Smooth muscle cell (in vitro differentiated cells): ENCODE results near the gene CPE. TPM values are rescaled to one million over a fixed set of nuclear protein-coding genes. Genes with fewer than 3 reads are reported as not detected.

Experiments used
- DNase-seq: peaks from one replicate; lab custom pipeline; 2025; ENCODE audit not compliant: unreplicated experiment; lab: John Stamatoyannopoulos, UW
- H2AFZ ChIP-seq: fragments of 200-600 bp; sonication (generic); 2 replicates; pipeline ENCODE4 v1.6.0; 2016; ENCODE audit warnings: antibody characterized with exemption, low read depth, mild to moderate bottlenecking
- H3F3A ChIP-seq: fragments of 200-600 bp; sonication (generic); 2 replicates; pipeline ENCODE4 v1.6.0; 2017; ENCODE audit warnings: antibody characterized with exemption, low read depth
- H3K27ac ChIP-seq: fragments of 200-600 bp; sonication (generic); 2 replicates; pipeline ENCODE4 v1.5.1; 2016; ENCODE audit warnings: low read depth, mild to moderate bottlenecking
- H3K27me3 ChIP-seq: fragments of 200-600 bp; sonication (generic); 2 replicates; pipeline ENCODE4 v1.6.1; 2016; ENCODE audit warnings: low read depth, mild to moderate bottlenecking
- H3K36me3 ChIP-seq: fragments of 200-600 bp; sonication (generic); 2 replicates; pipeline ENCODE4 v1.5.1; 2016; ENCODE audit warnings: low read depth
- H3K4me1 ChIP-seq: fragments of 200-600 bp; sonication (generic); 2 replicates; pipeline ENCODE4 v1.5.1; 2016; ENCODE audit warnings: low read depth
- H3K4me2 ChIP-seq: fragments of 200-600 bp; sonication (generic); 2 replicates; pipeline ENCODE4 v1.6.0; 2016; ENCODE audit warnings: mild to moderate bottlenecking
- H3K4me3 ChIP-seq: fragments of 200-600 bp; sonication (generic); 2 replicates; pipeline ENCODE4 v1.5.1; 2016; ENCODE audit warnings: mild to moderate bottlenecking
- H3K79me2 ChIP-seq: fragments of 200-600 bp; sonication (generic); 2 replicates; pipeline ENCODE4 v1.6.0; 2016; ENCODE audit warnings: low read depth, mild to moderate bottlenecking
- H3K9ac ChIP-seq: fragments of 200-600 bp; sonication (generic); 2 replicates; pipeline ENCODE4 v1.6.0; 2016; ENCODE audit warnings: low read depth
- H3K9me3 ChIP-seq: fragments of 200-600 bp; sonication (generic); replicated peaks from 2 replicates; pipeline ENCODE4 v1.5.1; 2016; ENCODE audit warnings: low read depth
- H4K20me1 ChIP-seq: fragments of 200-600 bp; sonication (generic); 2 replicates; pipeline ENCODE4 v1.6.0; 2016; ENCODE audit warnings: low read depth
- CTCF ChIP-seq: fragments of 200-600 bp; sonication (generic); IDR thresholded peaks from 2 replicates; pipeline ENCODE4 v1.5.1; 2017; ENCODE audit warnings: borderline replicate concordance, mild to moderate bottlenecking, antibody characterized with exemption; ENCODE audit not compliant: insufficient read depth, poor library complexity, severe bottlenecking
- WGBS: methylation state at CpG from one replicate; pipeline ENCODE4 v1.1.7; 2016; ENCODE audit warnings: low lambda C conversion rate; 5-methylcytosine and 5-hydroxymethylcytosine counted together
- polyA plus RNA-seq: library from polyadenylated mRNA; unstranded; fragments of >200 nt; fragmentation: Nextera tagmentation; extraction: Ambion mirVana; gene quantifications from 2 replicates; pipeline ENCODE4 v1.2.1, GENCODE V29; 2016
- total RNA-seq: library from RNA; depleted of rRNA; stranded (reverse); fragments of >200 nt; gene quantifications from 2 replicates; pipeline ENCODE4 v1.2.3, GENCODE V29; 2014

CPE gene
- total and polyA plus RNA-seq, 2 experiments from 2014 or later, result 45.9 to 47.6 TPM

- Histone ChIP-seq H3K79me2 (no peaks in the 10 kb centered on the region), H3K4me3 (no peak overlapping the region), H2AFZ (no peak overlapping the region), H3K9ac (no peak overlapping the region), H3K27me3 (peaks cover 14% of the 10 kb centered on the region), H3K36me3 (no peaks in the 10 kb centered on the region), H3K4me2 (no peak overlapping the region), H4K20me1 (no peaks in the 10 kb centered on the region), H3K4me1 (no peaks in the 10 kb centered on the region), H3F3A (no peaks in the 10 kb centered on the region), H3K9me3 (no peaks in the 10 kb centered on the region), H3K27ac (no peak overlapping the region)
- TF ChIP-seq CTCF, result no peak
- WGBS, result 88% methylated on average over 1 of the region's 1 CpG
- DNase-seq, result no peak
Measured at GRCh38 chr4:165518024-165518616, 139.3 kb downstream of the CPE start.

GRCh38 chr4:165518686-165519085 lies 139.9 kb downstream of the CPE start:
- no peak overlapping the region for H2AFZ ChIP-seq
- H3F3A ChIP-seq, result no peaks in the 10 kb centered on the region
- H3K36me3 ChIP-seq, result no peaks in the 10 kb centered on the region
- WGBS, result 92% methylated on average over 1 of the region's 1 CpG
- peaks cover 12% of the 10 kb centered on the region for H3K27me3 ChIP-seq
- no peak overlapping the region for H3K9ac ChIP-seq
- TF ChIP-seq CTCF, result no peak
- no peaks in the 10 kb centered on the region for H3K79me2 ChIP-seq
- H3K9me3 ChIP-seq, result no peaks in the 10 kb centered on the region
- H3K4me2 ChIP-seq, result no peak overlapping the region
- no peaks in the 10 kb centered on the region for H4K20me1 ChIP-seq
- H3K4me1 ChIP-seq, result no peaks in the 10 kb centered on the region
- no peak for DNase-seq
- H3K27ac ChIP-seq, result no peak overlapping the region
- no peak overlapping the region for H3K4me3 ChIP-seq

GRCh38 chr4:165519591-165519990 lies 140.8 kb downstream of the CPE start:
- H3K9me3 ChIP-seq, result no peaks in the 10 kb centered on the region
- DNase-seq, result no peak
- H3K36me3 ChIP-seq, result no peaks in the 10 kb centered on the region
- no peak overlapping the region for H2AFZ ChIP-seq
- no peak overlapping the region for H3K4me3 ChIP-seq
- no peaks in the 10 kb centered on the region for H4K20me1 ChIP-seq
- no peaks in the 10 kb centered on the region for H3K4me1 ChIP-seq
- no peaks in the 10 kb centered on the region for H3K79me2 ChIP-seq
- no peak overlapping the region for H3K9ac ChIP-seq
- H3K27ac ChIP-seq, result no peak overlapping the region
- no peaks in the 10 kb centered on the region for H3F3A ChIP-seq
- H3K27me3 ChIP-seq, result peaks cover 12% of the 10 kb centered on the region
- no peak for TF ChIP-seq CTCF
- no peak overlapping the region for H3K4me2 ChIP-seq

GRCh38 chr4:165520086-165520485 lies 141.3 kb downstream of the CPE start:
- Histone ChIP-seq H4K20me1 (no peaks in the 10 kb centered on the region), H3K79me2 (no peaks in the 10 kb centered on the region), H3K27ac (no peak overlapping the region), H3K4me3 (no peak overlapping the region), H3K4me1 (no peaks in the 10 kb centered on the region), H3K27me3 (peaks cover 12% of the 10 kb centered on the region), H3K4me2 (no peak overlapping the region), H3K36me3 (no peaks in the 10 kb centered on the region), H3K9ac (no peak overlapping the region), H3K9me3 (no peaks in the 10 kb centered on the region), H3F3A (no peaks in the 10 kb centered on the region), H2AFZ (no peak overlapping the region)
- WGBS, result 59% methylated on average over 4 of the region's 4 CpGs
- DNase-seq, result no peak
- no peak for TF ChIP-seq CTCF
